ENCODE results near the gene NOS2.

GRCh38 chr17:27809555-27809954 lies 9.2 kb upstream of the NOS2 start:
- TF ChIP-seq CTCF (IDR thresholded peaks at IDR 0.05; ENCODE audit: low read length): no peak
- no peak for TF ChIP-seq EZH2 (IDR thresholded peaks at IDR 0.05; ENCODE audit: borderline replicate concordance, low read length)
